ENCODE results near the gene MYCBPAP.
A peak's percentile ranks its signal among the peaks of the same experiment; 100 is the strongest.

MYCBPAP gene

DNA sequence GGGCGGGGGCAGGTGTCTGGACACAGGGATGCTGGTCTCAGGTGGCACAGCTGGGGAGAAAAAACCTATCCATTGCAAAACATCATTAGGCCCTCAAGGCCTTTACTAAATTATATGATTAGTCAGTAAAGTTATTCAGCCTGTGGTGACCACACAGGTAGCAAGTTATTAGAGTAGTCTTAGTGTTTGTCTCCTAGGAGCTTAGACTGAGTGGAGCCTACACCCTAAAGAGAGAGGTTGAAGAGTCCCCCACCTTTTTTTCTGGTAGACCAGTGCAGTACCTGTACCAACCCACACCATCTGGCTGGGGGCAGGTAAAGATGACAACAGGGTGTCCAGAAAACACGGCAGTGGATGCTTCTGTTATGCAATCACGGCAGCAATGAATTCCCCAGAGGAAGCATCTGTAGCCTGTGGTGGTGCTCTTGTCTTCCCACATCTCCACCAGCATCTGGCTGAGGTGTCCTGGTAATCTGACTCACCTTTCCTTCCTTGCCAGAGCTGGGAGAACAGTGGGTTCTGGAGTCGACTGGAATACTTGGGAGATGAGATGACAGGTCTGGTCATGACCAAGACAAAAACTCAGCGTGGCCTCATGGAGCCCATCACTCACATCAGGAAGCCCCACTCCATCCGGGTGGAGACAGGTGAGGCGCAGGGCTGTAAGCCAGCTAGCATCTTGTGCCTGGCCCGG, 11.0 kb downstream of the MYCBPAP start:
- no peak for DNase-seq

DNA sequence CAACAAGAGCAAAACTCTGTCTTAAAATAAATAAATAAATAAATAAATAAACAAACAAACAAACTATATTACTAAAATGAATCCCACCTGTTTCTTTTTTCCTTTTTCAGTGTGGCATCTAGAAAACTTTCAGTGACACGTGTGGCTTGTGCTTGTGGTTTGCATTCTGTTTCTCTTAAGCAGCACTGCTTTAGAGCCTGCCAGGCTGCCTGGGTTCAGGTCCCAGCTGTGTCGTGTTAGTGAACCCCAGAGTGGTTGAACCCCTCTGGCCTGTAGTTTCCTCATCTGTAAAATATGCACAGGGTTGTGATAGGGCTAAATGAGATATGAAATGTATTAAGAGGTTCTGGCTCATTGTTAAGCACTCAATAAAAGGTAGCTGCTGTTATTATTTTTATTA, 12.2 kb downstream of the MYCBPAP start:
- no peak for DNase-seq

DNA sequence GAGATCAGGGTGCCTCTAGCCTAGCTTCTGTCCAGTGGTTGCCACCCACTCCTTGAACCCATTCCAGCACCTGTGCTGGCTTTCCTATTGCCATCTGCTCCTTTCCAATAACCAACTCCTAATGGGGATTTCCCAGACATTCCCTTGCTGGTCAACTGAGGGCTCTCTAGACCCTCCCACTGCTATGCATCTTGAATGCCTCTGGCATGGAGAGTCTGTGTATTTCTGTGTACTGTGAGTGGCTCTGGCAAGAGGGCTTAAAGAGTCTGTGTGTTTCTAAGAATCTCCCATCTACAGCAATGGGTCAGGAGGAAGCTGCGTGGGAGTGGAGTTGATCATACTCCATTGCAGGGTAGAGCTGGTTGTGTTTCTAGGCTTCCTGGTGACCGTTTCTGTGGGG, 13.3 kb downstream of the MYCBPAP start:
- DNase-seq: no peak

DNA sequence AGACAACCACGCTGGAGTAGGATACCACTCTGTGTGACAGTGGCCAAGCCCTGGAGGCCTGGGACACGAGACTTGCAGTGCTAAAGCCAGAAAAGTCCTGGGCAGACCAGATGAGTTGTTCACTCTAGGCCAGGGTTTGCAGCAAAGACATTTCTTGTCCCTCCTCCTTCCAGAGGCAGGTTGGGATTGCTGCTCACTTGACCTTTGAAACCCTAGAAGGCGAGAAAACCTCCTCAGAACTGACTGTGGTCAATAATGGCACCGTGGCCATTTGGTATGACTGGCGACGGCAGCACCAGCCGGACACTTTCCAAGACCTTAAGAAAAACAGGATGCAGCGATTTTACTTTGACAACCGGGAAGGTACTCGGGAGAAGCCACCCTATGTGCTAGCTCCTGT, 14.5 kb downstream of the MYCBPAP start:
- no peak for DNase-seq

DNA sequence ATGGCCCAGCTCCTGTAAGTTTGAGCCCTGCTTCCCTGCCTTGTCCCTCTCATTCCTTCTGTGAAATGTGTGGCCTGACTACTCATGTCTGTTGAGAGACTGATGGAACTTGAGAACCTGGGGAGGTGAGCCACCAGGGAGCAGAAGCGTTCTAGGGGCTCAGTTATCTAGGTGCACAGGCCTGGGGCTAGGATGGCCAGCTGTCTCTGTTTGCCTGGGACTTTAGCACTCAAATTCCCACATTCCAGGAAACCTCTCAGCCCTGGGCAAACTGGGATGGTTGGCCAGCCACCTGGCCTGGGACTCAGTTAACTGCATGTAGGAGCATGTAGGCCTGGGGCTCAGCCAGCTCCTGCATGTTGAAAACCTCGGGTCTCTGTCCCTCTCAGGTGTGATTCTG, 15.0 kb downstream of the MYCBPAP start:
- no peak for DNase-seq

GRCh38 chr17:50524838-50525237, 16.6 kb downstream of the MYCBPAP start:
- DNase-seq: no peak

- peak; percentile 43 for DNase-seq
These were observed 19.0 kb downstream of the MYCBPAP start for GRCh38 chr17:50527155-50527762.

- no peak for DNase-seq
These were observed 19.8 kb downstream of the MYCBPAP start for GRCh38 chr17:50527949-50528474.

DNA sequence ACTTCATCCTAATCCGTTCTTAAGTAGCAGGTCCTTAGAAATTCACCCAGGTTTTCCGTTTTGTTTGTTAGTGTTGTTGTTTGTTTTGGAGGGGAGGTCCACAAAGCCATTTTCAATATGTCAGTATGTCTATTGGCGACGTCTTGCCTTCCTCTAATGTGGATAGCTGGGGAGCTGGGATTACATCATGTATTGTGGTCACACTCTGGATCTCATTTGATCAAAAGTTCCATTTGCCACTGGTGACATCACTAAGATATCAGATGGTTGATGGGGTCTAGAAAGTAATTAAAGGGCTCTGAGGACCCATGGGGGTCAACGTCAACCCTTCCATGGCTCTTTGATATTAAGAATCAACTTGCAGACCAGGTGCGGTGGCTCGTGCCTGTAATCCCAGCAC, 21.6 kb downstream of the MYCBPAP start:
- no peak for DNase-seq

DNA sequence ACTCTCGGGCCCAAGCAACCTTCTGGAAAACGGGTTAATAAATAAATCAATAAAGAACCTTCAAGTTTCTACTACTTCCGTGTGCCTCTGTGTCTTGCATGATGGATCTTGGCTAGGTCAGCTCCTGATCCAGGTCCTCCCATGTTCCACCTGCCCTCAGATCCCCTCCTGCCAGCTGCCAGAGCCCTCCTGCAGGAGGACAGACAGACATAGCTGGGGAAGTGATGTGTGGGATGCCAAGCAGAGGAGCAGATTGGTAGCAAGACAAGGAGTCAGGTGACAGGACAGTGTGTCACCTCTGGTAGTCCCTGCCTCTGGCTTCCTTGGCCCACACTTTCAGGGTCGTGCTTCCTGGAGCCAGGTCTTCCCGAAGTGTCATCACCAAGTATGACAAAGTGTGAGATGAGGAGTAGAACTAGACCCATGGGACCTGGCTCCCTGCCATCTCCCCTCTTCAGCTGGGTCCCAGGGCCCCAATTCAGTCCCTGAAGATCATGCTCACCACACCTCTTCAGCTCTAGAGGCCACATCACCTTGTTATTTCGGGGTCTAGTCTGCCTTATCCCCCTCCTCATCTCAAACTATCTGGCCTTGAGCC, 23.3 kb downstream of the MYCBPAP start:
- DNase-seq: peak; percentile 39

DNA sequence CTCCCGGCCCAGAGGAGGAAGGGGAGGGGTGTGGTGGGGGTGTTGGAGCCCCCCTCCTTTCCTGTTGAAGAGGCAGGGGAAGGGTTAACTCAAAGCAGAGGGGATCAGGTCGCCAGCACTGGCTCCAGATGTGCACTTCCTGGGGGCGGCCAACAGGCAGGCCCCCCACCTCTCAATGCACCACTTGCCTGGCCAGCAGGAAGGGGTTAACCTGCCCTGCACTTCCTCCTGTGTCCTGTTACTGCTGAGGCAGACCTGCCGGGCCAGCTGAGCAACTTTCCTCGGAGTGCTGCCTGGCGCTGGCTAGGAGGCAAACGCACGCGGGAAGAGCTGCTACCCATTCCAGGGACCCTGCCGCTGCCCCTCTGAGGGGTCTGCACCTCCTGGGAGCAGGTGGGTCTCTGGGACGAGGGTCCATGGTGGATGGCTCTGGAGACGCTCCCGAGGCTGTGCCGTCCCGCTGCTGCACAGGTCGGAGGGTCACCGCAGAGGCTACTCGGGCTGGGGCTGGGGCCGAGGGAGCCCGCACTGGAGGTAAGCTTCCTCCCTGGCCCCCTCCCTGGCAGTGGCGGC, 24.3 kb downstream of the MYCBPAP start, which contains the start of gene EPN3:
Gene EPN3, plus strand, starts transcription at position 284 of the 573 bp plus-strand sequence. CDS start 3,822 bp downstream, outside the sequence.
- peak; percentile 43 for DNase-seq

- no peak for DNase-seq
These were observed 24.9 kb downstream of the MYCBPAP start for GRCh38 chr17:50533185-50533584.

GRCh38 chr17:50533720-50534148, 25.5 kb downstream of the MYCBPAP start:
- DNase-seq: peak; percentile 92

DNA sequence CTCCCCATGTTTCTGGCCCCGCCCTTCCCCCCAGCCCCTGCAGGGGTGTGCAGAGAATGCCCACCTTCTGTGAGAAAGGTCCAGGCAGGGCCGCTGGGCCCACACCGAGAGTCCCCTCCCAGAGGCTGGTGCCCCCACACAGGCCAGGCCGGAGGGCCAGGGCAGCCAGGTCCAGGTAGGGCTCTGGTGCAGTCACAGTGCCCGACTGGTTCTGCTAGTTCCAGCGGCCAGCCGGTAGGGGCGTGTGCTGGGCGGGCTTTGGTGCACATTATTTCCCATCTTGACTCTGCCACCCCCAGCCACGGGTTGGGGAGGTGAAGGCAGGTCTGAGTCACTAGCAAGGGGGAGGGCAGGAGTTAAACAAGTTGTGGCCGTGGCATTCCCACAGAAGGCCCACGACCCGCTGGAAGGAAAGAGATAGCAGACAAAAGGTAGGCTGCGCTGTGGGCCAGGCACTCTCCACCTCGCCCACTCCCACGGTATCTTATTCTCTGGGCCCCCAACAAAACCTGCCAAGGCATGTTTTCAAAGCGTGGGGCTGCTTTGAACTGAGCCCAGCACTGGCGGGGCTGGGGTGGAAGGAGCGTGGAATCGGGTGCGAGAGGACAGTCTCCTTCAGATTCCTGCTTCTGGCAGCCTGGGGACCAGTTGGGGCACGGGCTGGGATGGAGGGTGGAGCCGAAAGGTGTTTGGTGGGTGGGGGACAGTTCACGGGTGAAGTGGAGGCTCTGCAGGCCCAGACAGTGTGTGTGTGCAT, 26.2 kb downstream of the MYCBPAP start:
- peak; percentile 83 for DNase-seq

DNA sequence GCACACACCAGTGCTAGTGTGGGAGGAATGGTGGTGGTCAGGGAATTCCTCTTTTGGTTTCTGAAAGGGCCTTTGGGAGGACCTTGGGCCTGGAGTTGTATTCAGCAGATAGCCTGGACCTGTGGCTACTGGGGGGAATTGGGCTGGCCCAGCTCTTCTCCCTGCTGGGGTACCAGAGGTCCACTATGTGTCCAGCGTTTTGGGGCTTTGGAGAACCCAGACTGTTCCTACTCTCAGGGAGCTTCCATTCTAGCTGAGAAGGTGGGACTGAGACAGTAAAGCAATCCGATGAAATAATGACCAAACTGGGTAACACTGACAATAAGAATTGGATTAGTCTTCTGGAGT, 26.7 kb downstream of the MYCBPAP start:
- DNase-seq: no peak

DNA sequence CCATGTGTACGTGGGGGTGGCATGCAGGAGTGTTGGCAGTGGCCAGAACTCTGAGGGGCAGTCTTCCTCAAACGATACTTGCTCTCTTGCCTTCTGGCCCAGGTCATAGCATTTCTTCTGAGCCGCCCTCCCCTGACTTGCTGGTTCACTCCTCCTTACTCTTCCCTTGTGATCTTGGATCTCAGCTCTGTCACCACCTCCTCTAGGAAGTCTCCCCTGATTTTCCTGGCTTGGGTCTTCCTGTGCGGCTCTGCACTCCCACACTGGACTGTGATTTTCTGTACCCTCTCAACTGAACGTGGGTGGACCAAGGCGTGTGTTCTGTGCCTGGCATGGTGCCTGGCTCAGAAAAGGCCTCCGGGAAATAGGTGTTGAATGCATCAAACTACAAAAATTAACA, 27.2 kb downstream of the MYCBPAP start:
- DNase-seq: no peak

DNA sequence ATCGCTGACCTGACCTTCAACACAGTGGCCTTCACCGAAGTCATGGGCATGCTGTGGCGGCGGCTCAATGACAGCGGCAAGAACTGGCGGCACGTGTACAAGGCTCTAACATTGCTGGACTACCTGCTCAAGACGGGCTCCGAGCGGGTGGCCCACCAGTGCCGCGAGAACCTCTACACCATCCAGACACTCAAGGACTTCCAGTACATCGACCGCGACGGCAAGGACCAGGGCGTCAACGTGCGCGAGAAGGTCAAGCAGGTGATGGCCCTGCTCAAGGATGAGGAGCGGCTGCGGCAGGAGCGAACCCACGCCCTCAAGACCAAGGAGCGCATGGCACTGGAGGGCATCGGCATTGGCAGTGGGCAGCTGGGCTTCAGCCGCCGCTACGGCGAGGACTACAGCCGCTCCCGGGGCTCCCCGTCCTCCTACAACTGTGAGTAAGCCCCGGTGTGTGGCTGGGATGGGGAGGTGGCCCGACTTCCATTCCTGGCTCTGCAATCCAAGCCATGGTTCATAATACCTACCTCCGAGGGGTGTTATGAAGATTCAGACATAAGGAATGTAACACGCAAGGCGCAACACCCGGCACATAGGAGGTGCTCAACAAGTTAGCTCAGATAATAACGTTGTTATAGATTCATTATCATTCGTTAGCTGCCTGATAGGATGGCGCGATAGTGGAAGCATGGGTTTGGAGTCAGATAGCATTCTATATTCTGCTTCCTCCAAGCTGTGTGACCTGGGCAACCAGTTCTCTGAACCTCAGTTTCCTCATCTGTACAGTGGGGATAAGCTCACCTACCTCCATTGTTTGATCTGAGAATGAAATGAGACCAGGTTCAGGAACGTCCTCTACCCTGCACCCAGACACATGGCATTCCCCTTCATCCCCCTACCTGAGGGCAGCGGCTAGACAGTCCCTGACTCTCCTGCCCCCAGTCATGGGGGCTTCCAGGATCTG, 28.7 kb downstream of the MYCBPAP start:
- no peak for DNase-seq

DNA sequence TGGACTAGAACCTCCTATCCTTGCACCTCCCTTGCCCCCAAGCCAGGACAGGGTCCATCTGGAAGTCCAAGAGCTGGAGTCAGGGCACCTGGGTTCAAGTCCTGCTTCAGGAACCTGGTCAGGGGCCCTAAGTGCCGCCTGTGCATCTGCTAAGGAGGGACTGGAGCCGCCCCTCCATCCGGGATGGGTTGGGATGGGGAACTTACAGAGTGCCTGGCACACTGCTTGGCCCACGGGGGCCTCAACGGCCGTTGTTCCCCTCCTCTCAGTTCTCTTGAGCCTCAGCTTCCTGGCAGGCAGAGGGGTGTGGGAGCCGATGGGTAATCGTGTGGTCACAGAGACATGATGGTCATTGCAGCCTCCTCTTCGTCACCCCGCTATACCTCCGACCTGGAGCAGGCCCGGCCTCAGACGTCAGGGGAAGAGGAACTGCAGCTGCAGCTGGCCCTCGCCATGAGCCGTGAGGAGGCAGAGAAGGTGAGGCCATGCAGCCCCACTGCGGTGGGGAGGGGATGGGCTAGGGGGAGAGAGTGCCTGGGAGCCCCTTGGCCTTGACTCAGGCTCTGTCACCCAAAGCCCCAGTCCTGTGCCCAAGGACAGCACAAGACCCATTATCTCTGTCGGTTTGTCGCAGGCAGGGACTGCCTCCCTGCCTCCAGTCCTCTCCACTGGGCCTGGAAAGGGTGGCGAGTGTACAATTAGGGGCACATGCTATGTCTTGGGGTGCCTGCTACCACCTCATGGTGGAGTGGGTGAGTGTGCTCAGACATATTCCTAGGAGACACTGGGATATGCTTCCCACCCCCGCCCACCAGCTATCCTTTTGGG, 29.7 kb downstream of the MYCBPAP start:
- DNase-seq: no peak

GRCh38 chr17:50538549-50539410, 30.5 kb downstream of the MYCBPAP start:
- no peak for DNase-seq
